Upper lobe of left lung (tissue), 4 donors: ENCODE measurements around the gene DCLK1.

Source experiments
- POLR2A ChIP-seq, 4 donors: fragments of 450-650 bp; IDR thresholded peaks; one replicate each; pipeline ENCODE4 v1.5.1; 2016 to 2017; ENCODE audit warnings: antibody characterized with exemption in 4 of 4, mild to moderate bottlenecking in 2 of 4
- POLR2AphosphoS5 ChIP-seq, 2 donors: sonication (generic); formaldehyde crosslinking; IDR thresholded peaks; one replicate each; pipeline ENCODE4 v1.5.1; 2017; ENCODE audit warnings: antibody characterized with exemption in 2 of 2
- TF ChIP-seq, protein P1 (sequence below), 6 experiments: fragments of 450-650 bp in 4 of 6; fragments of 200-600 bp in 2 of 6; sonication (generic) in 2 of 6; IDR thresholded peaks; one replicate each; pipeline ENCODE4 v1.5.1; 2016 to 2019; ENCODE audit warnings: antibody characterized with exemption in 6 of 6

DNA sequence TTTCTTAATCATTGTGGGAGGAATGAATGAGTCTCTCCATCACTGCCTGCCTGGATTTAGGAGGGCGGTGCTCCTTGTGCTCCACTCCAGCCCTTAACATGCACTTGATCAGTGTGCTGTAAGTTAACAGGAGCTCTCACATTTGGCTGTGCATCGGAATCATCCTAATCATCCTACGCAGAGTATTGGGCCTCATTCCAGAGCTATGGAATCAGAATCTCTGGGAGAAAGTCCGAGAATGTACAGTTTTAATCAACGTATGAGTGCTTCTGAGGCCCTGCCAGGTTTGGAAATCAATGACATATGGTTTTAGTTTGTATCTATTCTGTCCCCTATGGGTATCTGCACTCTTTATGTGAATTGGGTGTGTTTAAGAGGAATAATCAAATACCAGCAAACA lies 34.9 kb upstream of the DCLK1 start:
- TF ChIP-seq, protein P1, sequence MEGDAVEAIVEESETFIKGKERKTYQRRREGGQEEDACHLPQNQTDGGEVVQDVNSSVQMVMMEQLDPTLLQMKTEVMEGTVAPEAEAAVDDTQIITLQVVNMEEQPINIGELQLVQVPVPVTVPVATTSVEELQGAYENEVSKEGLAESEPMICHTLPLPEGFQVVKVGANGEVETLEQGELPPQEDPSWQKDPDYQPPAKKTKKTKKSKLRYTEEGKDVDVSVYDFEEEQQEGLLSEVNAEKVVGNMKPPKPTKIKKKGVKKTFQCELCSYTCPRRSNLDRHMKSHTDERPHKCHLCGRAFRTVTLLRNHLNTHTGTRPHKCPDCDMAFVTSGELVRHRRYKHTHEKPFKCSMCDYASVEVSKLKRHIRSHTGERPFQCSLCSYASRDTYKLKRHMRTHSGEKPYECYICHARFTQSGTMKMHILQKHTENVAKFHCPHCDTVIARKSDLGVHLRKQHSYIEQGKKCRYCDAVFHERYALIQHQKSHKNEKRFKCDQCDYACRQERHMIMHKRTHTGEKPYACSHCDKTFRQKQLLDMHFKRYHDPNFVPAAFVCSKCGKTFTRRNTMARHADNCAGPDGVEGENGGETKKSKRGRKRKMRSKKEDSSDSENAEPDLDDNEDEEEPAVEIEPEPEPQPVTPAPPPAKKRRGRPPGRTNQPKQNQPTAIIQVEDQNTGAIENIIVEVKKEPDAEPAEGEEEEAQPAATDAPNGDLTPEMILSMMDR (IDR thresholded peaks at IDR 0.05) = no peak
- no peak for TF ChIP-seq POLR2A (IDR thresholded peaks at IDR 0.05)
- no peak for TF ChIP-seq POLR2AphosphoS5 (IDR thresholded peaks at IDR 0.05)
